Stromal cell of bone marrow (primary cell): Measurements from ENCODE around the gene KLHDC3.
"Not testable (repeated sequence)": the region's sequence is repeated elsewhere in the genome, so short reads cannot be mapped to it uniquely, and the experiment has no call there.

Source experiments
- DNase-seq: peaks from one replicate; pipeline ENCODE4 v3.0.0-alpha.2; 2012; ENCODE audit warnings: low read depth

Gene KLHDC3

DNA sequence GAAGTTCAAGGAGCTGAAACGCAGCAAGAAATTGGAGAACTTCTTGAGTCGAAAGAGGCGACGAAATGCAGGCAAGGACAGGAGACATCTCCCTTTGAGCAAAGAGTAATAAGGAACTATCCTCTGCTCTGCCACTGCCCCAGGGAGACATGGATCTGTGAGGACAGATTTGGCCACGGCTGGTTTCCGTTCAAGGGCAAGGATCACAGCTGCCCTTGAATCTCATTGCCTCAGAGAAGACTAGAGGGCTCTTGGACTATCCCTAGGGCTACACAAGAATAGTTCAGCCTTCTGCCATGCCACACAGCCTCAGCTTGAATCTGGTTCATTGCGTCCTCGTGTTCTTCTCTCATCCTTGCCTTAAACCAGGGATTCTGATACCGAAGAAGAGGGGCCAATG, 15.1 kb downstream of the KLHDC3 start:
- DNase-seq = no peak

DNA sequence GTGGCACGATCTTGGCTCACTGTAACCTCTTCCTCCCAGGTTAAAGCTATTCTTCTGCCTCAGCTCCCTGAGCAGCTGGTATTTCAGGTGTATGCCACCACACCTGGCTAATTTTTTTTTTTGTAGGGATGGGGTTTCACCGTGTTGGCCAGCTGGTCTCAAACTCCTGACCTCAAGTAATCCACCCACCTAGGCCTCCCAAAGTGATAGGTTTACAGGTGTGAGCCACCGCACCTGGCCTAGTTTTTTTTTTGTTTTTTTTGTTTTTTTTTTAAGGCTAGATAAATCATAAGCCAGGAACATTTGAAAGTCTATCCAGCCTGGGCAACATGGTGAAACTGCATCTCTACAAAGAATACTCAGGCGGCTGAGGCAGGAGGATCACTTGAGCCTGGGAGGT, 18.3 kb downstream of the KLHDC3 start:
- no peak for DNase-seq

DNA sequence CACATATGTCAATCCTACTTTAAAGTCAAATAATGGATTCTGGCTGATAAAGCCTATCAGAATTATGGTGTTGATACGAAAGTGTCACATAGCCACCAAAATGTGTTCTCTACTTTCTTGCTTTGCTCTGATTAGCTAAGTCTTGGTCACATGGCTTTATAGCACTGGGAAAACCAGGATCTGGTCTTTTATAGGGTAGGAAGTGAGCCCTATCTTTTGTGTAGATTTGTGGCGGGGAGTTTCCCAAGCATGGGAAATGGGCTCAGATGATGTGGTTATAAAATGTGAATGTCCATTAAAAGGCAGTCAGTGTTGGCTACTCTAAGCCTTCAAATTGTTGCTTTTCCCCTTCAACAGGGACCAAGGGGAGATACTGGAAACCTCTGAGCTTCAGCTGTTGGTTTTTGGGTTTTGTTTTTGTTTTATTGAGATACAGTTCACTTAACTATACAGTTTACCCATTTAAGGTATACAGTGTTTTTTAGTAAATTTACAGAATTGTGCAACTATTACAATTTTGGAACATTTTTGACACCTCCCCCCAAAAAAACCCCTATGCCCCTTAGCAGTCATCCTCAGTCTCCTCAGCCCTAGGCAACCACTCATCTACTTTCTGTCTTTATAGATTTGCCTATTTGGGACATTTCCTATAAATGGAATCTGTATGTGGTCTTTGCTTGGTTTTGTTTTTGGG, 19.6 kb downstream of the KLHDC3 start:
- DNase-seq = no peak

DNA sequence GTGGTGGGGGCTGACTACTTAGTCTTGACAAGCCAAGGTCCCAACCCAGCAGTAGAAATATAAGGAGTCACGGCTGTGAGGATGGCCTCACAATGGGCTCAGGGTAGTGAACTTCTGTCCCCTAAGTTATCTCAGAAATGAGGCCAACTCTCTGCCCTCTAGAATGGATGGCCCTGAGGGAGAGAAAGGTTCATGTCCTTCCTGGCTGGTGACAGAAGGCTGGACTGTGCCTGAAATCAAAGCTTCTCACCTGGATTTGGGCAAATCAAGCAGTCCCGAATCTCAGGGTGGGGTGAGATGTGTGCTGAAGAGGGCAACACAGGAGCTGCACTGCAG, 20.1 kb downstream of the KLHDC3 start:
- no peak for DNase-seq

DNA sequence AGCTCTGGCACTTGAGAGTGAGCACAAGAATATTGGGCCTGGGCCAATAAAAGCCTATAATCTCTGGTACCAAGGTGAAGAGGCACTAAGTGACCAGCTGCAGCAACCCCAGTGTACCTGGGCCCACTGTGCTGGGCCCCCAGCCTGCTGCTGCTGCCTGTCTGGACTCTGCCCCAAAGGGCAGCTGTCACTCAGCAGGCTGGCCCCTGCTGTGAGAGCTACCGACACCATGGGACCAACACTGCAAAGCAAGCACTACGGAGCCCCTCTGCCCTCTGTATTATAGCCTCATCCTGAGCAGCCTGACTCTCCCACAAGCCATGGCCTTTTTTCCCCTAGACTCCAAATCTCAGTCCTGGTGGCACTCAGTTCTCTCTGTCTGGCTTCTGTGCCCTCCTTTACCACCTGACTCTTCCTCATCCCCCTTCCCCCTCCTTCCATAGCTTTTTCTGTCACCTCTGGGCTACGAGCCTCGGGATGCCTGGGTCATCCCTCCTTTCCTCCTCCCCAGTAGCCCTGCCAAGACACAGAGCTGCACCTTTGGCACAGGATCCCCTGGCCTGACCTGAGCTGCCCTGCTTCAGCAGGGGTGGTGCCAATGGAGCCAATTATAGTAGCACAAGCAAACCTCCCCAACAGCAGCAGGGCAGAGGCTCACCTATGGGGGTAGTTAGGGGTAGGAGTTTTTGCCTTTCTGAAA, 21.6 kb downstream of the KLHDC3 start:
- no peak for DNase-seq

DNA sequence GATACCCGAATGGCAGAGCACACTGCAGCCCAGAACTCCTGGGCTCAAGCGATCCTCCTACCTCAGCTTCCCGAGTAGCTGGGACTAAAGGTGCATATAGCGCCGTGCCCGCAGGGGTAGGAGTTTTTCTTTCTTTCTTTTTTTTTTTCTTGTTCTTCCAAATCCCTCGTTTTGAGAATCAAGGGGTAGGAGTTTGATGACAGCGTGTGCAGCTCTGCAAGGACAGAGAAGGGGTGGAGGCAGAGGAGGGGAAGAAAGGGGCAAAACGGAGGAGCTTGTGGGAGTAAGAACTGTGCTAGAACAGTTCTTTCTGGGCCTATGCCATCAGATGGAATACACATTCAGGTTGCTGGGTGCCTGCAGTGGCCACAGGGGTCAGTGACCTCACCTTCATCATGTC, 22.7 kb downstream of the KLHDC3 start:
- no peak for DNase-seq

DNA sequence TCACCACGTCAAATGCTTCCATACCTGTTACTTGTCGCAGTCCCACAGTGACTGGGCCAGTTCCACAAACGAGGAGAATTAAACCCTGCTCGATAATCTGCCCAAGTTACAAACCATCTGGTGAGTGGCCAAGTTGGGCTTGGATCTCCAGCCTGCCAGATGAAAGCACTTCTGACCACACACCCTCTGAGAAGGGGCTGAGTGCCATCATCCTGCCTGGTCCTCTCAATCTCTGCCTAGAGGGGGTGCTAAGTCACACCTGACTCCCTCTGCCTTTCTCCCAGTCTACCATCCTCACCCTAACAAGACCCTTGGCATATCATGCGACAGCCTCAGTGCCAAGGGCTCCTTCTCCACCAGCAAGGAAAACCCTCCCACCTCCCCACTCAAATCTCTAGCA, 23.1 kb downstream of the KLHDC3 start:
- DNase-seq = no peak

DNA sequence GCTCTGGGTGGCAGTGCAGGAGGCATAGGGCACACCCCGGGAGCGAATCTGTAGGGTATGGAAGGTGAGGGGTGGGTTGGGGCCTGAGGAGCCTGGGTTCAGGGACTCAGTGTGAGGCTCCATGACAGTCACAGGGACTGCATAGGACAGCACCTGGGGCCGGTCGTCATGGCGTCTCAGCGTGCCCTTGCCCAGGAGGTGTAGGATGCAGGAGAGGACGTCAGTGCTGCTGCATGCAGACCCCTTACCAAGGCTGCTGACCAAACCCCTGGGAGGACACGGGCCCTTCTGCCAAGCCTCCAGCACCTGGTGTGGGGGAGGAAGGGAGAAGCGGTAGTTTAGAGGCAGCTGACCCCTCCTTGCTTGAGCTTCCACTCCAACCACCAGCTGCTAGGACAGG, 23.7 kb downstream of the KLHDC3 start:
- DNase-seq = no peak

DNA sequence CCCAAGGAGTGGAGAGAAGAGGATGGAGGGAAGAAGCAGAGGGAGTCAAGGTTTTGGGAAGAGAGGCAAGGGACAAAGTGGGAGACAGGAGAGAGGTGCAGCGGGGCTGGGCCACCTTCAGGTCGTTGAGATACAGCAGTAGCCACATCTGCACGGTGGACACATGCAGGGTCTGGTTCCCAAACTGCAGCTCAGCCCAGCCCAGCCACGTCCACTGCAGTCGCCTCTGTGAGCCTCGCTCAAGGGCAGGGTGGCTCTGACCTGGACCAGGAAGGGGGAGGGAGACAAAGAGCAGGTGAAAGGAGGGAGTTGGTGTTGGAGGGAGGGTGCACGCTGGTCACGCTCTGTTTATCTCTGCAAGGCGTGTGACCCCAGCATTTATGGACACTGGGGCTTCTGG, 24.7 kb downstream of the KLHDC3 start:
- DNase-seq = no peak

DNA sequence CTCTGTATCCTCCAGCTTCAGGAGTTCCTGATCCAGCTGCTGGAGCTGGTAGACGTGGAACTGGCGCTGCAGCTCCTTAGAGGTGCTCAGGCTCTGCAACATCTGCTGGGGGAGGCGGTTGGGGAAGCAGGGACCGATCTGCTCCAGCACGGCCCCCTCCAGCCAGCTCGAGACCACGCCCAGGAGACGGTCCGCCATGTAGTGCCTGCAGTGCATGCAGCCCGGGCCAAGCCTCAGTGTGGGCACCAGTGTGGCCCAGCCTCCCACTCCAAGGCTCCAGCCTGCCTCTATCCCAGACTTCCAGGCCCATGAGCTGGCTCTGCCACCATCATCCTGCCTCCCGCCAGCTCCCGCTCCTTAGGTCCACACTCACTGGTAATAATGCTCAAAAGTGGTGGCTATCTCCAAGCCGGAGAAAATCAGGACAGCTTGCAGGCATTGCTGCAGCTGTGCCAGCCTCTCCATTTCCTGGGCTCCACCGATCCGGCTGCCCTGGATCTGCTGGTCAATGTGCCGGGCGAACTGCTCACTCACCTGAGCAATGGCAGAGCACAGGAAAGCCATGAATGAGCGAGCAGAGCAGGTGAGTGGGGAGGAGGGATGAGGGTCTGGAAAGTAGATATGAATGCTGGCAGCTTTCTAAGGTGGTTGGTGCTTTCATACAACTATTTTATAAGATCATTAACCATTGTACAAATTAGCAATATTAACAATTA, 26.7 kb downstream of the KLHDC3 start:
- no peak for DNase-seq

DNA sequence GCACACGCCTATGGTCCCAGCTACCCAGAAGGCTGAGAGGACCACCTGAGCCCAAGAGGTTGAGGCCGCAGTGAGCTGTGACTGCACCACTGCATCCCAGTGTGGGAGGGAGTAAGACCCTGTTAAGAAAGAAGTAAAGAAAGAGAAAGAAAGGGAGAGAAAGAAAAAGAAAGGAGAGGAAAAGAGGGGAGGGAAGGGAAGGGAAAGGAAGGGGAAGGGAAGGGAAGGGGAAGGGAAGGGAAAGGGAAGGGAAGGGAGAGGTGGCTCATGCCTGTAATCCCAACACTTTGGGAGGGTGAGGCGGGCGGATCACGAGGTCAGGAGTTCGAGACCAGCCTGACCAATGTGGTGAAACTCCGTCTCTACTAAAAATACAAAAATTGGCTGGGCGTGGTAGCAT, 27.4 kb downstream of the KLHDC3 start:
- not testable (repeated sequence) for DNase-seq

DNA sequence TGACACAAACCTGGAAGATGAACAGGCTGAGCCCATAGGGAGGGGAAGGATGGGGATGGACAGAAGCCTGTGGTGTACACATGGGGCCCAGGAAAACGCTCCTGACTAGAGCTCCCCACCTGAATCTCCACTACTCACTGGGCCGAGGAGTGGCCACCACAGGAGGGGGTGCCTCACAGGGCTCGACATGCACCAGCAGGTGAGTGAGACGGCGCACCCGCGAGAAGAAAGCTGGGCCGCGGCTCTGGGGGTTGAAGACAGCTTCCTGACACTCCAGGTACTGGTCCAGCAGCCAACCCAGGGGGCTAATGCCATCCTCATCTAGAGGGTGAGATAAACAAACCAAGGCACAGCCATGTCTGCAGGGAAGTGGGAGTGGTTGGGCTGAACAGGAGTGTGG, 29.3 kb downstream of the KLHDC3 start:
- no peak for DNase-seq

DNA sequence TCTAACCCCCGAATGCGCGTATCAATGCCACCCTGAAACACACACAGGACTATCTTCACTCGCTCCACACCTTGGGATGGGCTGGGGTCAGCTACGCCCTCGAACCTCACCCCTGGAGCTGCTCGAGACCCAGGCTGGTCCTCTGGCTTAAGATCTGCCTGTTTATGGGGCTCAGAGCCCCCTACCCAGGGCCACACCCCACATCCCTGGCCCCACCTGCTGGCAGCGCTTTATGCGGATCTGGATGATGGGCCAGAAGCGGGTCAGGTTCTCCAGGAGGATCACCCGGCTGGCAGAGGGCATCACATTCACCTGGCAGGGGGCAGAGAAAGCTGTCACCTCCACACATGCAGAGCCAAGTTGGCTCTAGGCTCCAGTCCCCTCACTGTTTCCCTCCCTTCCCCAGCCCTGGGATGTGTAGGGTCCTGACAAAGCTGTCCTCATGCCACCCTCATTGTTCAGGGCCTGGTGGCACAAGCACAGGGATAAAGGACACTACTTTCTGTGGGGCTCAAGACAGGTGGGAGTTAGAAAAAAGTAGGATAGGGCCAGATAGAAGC, 31.4 kb downstream of the KLHDC3 start:
- no peak for DNase-seq

DNA sequence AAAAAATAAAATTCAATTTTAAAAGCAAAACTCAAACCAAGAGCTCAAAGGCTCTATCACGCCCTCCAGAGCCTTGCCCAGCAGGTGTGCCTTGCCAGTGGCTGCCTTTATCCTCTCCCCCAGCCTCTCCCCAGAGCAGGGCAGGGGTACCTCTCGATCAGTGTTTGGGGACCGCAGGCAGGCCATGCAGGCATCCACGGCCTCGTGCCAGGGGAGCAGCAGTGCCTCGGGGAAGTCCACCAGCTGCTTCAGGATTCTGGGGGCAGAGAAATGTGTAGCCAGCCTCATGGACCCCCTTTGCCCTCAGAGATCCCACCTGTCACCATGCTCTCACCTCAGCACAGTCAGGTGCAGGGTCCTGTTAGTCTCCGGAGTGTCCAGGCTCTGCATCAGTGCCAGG, 33.9 kb downstream of the KLHDC3 start:
- no peak for DNase-seq

DNA sequence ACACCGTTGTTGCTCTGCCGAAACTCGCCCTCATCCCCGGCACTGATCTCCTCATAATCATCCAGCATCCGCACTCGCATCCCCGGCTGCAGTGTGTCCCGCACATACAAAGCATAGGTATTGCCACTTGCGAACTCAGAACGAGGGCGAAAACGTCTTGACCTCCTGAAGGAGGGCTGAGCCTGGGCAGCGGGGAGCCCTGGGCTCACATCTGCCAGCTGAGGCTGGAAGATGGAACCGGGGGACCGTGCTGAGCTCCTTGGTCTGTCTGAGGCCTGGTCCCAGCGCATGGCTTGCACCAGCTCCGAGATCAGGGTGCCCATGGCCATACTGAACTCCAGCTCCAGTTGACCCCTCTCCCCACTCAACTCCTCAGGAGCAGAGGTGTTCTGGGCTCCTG, 36.9 kb downstream of the KLHDC3 start:
- DNase-seq = no peak

DNA sequence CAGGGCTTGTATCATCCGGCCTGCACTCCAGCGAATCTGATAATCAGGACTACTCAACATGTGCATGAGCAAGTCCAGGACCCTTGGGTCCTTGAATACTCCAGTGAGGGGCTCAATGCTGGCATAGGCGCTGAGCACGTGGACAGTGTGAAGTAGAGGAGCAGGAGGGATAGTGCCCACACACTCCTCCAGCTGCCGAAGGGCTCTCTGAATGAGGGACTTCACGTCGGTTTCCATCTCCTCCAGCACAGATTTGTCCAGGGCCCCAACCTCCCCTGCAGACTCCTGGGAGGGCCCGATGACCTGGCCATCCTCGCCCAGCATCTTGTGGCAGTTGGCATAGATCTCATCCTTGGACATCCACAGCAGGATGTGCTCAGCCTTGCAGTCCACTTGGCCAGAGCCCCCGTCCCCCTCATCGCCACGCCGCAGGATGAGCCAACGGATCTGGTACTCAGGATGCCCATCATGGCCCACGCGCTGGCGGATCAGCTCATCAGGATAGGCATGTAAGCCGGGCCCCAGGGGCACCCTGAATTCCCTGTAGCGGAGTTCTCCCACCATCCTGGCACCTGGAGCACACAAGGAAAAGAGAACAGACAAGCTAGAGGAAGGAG, 38.3 kb downstream of the KLHDC3 start:
- DNase-seq = no peak

DNA sequence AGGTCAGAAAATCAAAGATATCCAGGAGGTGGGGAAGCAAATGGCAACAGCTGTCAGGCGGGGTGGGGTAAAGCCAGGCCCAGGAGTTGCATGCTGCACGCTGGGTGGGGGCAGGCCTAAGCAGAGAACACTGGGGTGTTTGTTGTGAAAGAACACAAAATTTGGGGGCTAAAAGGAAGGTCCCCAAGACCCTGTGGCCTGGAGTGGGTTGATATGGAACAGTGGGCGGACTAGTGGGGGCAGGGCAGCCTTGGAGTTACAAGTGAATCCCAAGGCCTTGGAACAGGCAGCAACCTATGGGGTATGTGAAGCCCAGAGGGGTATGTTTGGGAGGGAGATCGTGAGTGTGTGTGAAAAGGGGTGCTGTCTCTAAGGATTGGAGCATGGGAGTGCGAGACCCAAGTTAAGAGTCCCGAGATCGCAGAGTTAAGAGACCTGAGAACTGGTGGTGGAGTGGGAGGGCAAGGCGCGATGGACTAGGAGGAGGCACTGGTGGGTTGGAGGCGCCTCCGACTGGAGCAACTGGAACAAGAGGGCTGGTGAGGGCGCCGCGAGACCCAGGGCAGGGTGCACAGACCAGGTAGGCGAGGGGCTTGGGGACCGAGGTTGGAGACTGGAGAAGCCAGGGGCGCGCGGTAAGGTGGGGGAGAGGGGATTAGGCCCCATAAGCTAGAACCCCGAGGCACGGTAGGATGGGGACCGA, 38.9 kb downstream of the KLHDC3 start:
- no peak for DNase-seq

DNA sequence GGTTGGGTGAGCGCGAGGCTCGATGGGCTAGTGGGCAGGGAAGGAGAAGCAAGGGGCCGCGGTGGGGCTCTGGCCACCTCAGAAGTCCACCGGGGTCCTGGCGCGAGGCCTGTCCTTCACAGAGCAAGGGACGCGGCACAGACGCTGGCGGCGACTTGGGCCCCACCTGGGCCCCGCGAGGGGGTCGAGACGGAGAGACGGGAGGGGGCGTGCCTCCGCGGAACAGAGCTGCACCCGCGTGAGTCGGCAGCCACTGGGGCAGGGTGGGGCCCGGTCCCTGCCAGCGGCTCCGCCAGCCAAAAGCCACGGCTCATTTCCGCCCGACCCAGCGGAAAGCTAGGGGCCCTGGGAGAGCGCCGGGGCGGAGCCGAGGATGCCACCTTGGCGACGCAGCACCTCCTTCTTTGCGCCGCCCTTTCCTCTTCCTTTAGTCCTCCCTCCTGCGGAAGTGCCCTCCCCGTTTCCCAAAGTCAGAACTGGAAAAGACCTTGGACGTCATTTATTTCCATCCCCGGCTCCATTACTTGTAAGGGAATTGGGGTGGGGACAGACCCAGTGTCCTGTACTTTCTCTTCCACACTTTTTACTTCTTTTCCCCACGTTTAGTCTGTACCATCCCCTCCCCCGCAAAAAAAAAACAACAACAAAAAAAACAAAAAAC, 39.6 kb downstream of the KLHDC3 start, which contains the start of gene CUL7:
TSS of gene CUL7 (minus strand) at position 307 of the 661 bp plus-strand sequence. CDS start 1,063 bp downstream, outside the sequence.
- peak; percentile 94 for DNase-seq

DNA sequence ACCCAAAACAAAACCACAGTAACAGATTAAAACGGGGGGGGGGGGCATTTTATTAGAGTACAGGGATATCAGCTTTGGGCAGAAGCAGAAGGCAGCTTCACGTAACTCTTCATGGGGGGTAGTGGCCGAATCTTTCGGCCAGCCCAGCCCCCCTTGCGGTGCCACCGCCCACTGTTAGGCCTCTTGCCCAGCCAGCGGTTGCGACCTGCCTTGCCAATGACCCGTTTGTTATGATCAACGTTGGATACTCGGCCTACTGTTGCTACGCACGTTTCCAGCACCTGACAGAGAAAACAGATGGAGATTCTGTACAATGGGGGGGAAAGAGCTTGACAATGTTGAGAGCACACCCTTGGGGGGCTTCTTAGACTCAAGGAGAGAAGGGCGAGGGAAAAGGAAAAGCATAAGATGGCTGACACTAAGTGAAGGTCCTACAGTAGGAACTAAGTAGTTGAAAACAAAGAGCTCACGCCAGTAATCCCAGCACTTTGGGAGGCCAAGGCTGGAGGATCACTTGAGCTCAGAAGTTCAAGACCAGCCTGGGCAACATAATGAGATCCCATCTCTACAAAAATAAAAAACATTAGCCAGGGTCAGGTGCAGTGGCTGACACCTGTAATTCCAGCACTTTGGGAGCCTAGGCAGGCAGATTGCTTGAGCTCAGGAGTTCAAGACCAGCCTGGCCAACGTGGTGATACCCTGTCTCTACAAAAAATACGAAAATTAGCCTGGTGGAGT, 40.3 kb downstream of the KLHDC3 start:
- no peak for DNase-seq

DNA sequence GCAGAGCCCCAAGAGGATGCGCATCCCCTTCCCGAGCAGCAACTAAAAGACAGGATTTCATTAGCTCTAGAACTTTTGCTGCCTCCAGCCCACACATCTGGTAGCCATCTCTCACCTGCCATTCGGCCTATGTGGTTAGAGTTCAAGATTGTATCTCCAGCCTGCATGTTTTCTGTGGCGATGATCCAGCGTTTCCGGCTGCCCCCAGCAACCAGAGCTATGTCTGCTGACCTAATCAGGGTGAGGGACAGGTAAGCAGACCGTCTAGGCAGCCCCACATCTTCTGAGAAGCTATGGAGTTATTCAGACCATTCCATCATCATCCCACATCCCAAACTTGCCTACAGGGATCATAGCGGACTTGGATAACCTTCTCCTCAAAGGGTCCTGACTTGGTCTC, 41.9 kb downstream of the KLHDC3 start:
- DNase-seq = no peak

DNA sequence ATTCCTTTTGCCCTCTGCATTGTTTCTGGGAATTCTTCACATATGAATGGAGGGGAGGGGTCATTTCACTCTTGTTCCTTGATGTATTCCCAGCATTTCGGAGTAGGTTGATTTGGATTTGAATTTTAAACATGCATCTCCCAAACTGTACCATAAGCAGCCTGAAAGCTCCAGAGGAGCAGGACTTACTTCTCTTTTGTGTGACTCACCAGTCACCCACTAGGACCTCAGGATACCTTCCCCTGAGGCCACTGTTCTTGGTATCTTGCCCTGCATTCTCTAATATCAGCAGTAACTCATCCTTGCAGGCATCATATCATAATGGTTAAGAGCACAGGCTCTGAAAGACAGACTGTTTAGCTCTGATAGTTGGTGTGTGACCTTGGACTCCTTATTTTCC, 44.5 kb downstream of the KLHDC3 start:
- DNase-seq = no peak
